Measurements from ENCODE around the gene DPH6.

DNA sequence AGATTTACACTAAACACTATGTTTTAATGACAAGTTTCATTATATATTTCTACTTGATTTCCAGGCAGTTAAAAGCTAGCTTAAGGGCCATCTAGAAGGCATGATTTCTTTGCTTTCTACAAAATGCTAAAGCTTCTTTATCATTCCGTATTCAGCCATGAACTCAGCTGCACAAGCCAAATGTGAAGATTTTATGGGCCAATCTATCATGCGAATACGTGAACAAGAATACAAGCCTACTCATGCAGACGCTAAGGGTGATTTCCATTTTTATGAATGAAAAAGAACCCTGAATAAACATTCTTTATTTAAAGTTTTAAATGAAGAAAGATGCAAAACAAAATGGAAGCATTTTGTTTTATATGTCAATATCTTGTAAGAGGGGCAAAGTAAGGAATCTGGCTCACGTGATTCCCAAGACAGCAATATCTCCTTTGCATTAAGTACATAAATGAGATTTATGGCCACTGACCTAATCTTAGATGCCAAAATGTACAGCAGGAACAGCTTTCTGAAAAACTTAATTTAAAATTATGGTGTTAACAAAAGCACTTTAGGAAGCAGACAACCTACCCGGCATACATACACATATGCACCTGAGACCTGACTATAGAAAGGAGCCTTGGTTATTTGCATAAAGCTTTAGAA is 215.8 kb downstream of the DPH6 start:
- TF ChIP-seq CTCF (IDR thresholded peaks at IDR 0.05), result no peak
- TF ChIP-seq RAD21 (conservative IDR thresholded peaks at IDR 0.05 in 1 of 2, IDR thresholded peaks at IDR 0.05 in 1 of 2), result no peak
- no peak for TF ChIP-seq EP300 (IDR thresholded peaks at IDR 0.05)

All from A549 (cell line).